ENCODE data around the gene ARHGAP33.
"Not testable (repeated sequence)": the region's sequence is repeated elsewhere in the genome, so short reads cannot be mapped to it uniquely, and the experiment has no call there.

GRCh38 chr19:35795564-35795963 is 20.2 kb downstream of the ARHGAP33 start:
- TF ChIP-seq CTCF (IDR thresholded peaks at IDR 0.05); REST (IDR thresholded peaks at IDR 0.05; ENCODE audit: low read depth, low read length); USF2 (IDR thresholded peaks at IDR 0.05; ENCODE audit: borderline replicate concordance, low read depth, low read length); GABPA (IDR thresholded peaks at IDR 0.05; ENCODE audit: low read depth): not testable (repeated sequence)
